Measurements from ENCODE around the gene SYNJ1.
"Not testable (repeated sequence)": the region's sequence is repeated elsewhere in the genome, so short reads cannot be mapped to it uniquely, and the experiment has no call there.

The SYNJ1 gene

GRCh38 chr21:32698286-32698685 lies 29.5 kb downstream of the SYNJ1 start:
- DNase-seq (ENCODE audit: low read depth in 2 of 2) = no peak

GRCh38 chr21:32695482-32695881 lies 32.3 kb downstream of the SYNJ1 start:
- DNase-seq (ENCODE audit: low read depth in 2 of 2) = not testable (repeated sequence)

GRCh38 chr21:32693581-32693980 lies 34.2 kb downstream of the SYNJ1 start:
- no peak for DNase-seq (ENCODE audit: low read depth in 2 of 2)

- no peak for DNase-seq (ENCODE audit: low read depth in 2 of 2)
Observed at GRCh38 chr21:32690085-32690484, 37.7 kb downstream of the SYNJ1 start.

- no peak for DNase-seq (ENCODE audit: low read depth in 2 of 2)
Observed at GRCh38 chr21:32687643-32688345, 40.0 kb downstream of the SYNJ1 start.

GRCh38 chr21:32682696-32683474 lies 44.9 kb downstream of the SYNJ1 start:
- no peak for DNase-seq (ENCODE audit: low read depth in 2 of 2)

- DNase-seq (ENCODE audit: low read depth in 2 of 2) = no peak
Observed at GRCh38 chr21:32674731-32675130, 53.1 kb downstream of the SYNJ1 start.

GRCh38 chr21:32674038-32674437 lies 53.8 kb downstream of the SYNJ1 start:
- DNase-seq (ENCODE audit: low read depth in 2 of 2) = no peak

GRCh38 chr21:32666258-32666657 lies 61.6 kb downstream of the SYNJ1 start:
- DNase-seq (ENCODE audit: low read depth in 2 of 2) = no peak

GRCh38 chr21:32664095-32664494 lies 63.7 kb downstream of the SYNJ1 start:
- not testable (repeated sequence) for DNase-seq (ENCODE audit: low read depth in 2 of 2)

GRCh38 chr21:32661981-32662380 lies 65.8 kb downstream of the SYNJ1 start:
- DNase-seq (ENCODE audit: low read depth in 2 of 2) = not testable (repeated sequence)

- not testable (repeated sequence) for DNase-seq (ENCODE audit: low read depth in 2 of 2)
Observed at GRCh38 chr21:32661026-32661782, 66.6 kb downstream of the SYNJ1 start.

GRCh38 chr21:32658524-32658923 lies 69.3 kb downstream of the SYNJ1 start:
- no peak for DNase-seq (ENCODE audit: low read depth in 2 of 2)

- DNase-seq (ENCODE audit: low read depth in 2 of 2) = peak in 1 of 2 donors; percentile 3
Observed at GRCh38 chr21:32653326-32653901, 74.4 kb downstream of the SYNJ1 start.

GRCh38 chr21:32648165-32648564 lies 79.6 kb downstream of the SYNJ1 start:
- DNase-seq (ENCODE audit: low read depth in 2 of 2) = no peak

GRCh38 chr21:32645261-32646182 lies 82.3 kb downstream of the SYNJ1 start:
- DNase-seq (ENCODE audit: low read depth in 2 of 2) = no peak

- no peak for DNase-seq (ENCODE audit: low read depth in 2 of 2)
Observed at GRCh38 chr21:32641710-32642698, 85.8 kb downstream of the SYNJ1 start.

GRCh38 chr21:32626621-32627196 lies 101.1 kb downstream of the SYNJ1 start:
- no peak for DNase-seq (ENCODE audit: low read depth in 2 of 2)

GRCh38 chr21:32618218-32618617 lies 109.6 kb downstream of the SYNJ1 start:
- DNase-seq (ENCODE audit: low read depth in 2 of 2) = not testable (repeated sequence)

All from activated CD4-positive, alpha-beta T cell treated with anti-CD3 and anti-CD28 coated beads for 24 hours (primary cell).